Fibroblast of pulmonary artery (primary cell): ENCODE measurements around the gene KRT13.

Source experiments
- DNase-seq: peaks from one replicate; pipeline ENCODE4 v3.0.0-alpha.2; 2010; ENCODE audit warnings: low read depth
- H3K4me3 ChIP-seq: replicated peaks from 2 replicates; pipeline ENCODE4 v1.5.1; 2011; ENCODE audit warnings: low read depth, mild to moderate bottlenecking, control low read depth, low read length, moderate library complexity
- TF ChIP-seq, protein P1 (sequence below): IDR thresholded peaks from 2 replicates; pipeline ENCODE4 v1.5.1; 2011; ENCODE audit warnings: mild to moderate bottlenecking, control low read depth, low read length, inconsistent platforms; ENCODE audit errors: missing control alignments

Gene KRT13

DNA sequence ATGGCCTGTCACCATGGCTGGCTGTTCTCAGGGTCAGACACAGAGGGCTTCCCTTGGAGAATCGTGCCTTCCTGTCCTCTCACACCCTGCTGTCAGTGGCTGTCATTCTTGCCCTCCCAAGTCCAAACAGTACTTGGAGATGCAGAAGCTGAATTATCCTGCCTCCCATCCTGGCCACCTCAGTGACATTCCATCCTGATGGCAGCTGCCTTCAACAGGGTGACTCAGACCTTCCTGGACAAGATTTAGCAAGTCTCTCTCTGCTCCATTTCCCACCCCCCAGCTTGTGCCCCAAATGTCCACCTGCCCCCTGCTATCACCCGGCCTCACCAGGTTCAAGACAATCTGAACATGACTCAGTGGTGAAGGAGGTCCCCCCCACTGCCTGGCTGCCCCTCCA is 10.9 kb downstream of the KRT13 start:
- TF ChIP-seq, protein P1, sequence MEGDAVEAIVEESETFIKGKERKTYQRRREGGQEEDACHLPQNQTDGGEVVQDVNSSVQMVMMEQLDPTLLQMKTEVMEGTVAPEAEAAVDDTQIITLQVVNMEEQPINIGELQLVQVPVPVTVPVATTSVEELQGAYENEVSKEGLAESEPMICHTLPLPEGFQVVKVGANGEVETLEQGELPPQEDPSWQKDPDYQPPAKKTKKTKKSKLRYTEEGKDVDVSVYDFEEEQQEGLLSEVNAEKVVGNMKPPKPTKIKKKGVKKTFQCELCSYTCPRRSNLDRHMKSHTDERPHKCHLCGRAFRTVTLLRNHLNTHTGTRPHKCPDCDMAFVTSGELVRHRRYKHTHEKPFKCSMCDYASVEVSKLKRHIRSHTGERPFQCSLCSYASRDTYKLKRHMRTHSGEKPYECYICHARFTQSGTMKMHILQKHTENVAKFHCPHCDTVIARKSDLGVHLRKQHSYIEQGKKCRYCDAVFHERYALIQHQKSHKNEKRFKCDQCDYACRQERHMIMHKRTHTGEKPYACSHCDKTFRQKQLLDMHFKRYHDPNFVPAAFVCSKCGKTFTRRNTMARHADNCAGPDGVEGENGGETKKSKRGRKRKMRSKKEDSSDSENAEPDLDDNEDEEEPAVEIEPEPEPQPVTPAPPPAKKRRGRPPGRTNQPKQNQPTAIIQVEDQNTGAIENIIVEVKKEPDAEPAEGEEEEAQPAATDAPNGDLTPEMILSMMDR: no peak
- H3K4me3 ChIP-seq: no peak overlapping the region
- peak; percentile 16 for DNase-seq

DNA sequence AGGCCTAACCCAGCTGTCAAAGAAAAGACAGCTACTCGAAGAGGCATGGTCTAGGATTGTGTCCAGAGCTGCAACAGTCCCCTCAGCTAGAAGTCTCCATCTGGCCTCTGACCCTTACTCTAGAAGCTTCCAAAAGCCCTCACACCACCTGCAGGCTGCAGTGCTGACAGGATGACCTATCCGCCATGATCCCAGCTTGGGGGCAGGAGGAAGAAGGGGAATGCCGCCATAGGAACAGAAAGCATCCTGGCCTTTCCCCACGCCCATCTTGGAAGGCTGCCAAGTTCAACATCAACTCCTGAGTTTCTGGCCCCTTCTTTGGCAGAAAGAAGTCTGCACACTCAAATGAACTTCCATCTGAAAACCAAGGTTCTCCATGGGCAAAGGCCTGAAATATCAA is 12.6 kb downstream of the KRT13 start:
- TF ChIP-seq, protein P1: no peak
- peak; percentile 70 for DNase-seq
- no peak overlapping the region for H3K4me3 ChIP-seq

DNA sequence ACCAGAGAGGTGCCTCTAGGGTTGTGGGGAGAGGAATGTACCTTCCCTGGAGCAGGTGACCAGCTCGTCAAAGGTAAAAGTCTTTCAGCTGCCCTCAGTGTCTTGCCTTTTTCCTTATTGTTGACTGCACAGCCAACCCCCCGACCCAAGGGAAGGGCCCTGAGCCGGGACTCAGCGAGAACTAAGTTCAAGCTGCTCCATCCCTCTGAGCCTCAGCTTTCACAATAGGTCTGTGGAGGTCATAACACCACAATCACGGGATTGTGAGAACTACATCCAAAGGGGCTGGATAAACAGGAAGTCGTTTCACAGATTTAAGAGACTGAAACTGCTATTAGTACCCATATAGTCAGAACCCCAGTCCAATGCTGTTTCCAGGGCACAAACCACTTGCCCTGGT is 13.1 kb downstream of the KRT13 start:
- H3K4me3 ChIP-seq: no peak overlapping the region
- DNase-seq: peak; percentile 37
- TF ChIP-seq, protein P1: no peak

DNA sequence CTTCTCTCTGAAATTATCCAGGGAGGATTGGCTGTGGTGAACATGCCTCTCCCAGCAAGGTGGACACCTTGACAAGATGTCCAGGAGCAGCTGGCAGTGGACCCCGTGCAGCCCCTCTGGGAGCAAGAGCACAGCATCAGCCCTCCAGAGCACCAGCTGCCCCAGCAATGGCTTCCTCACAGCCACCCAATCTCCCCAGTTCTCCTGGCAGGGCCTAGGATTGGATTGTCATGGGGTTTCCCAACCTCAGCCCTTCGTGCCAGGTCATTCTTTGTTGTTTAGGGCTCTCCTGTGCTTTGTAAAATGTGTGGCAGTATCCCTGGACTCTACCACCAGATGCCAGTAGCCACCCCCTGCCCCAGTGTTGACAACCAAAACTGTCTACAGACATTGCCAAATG is 13.9 kb downstream of the KRT13 start:
- H3K4me3 ChIP-seq: no peak overlapping the region
- no peak for DNase-seq
- TF ChIP-seq, protein P1: no peak

DNA sequence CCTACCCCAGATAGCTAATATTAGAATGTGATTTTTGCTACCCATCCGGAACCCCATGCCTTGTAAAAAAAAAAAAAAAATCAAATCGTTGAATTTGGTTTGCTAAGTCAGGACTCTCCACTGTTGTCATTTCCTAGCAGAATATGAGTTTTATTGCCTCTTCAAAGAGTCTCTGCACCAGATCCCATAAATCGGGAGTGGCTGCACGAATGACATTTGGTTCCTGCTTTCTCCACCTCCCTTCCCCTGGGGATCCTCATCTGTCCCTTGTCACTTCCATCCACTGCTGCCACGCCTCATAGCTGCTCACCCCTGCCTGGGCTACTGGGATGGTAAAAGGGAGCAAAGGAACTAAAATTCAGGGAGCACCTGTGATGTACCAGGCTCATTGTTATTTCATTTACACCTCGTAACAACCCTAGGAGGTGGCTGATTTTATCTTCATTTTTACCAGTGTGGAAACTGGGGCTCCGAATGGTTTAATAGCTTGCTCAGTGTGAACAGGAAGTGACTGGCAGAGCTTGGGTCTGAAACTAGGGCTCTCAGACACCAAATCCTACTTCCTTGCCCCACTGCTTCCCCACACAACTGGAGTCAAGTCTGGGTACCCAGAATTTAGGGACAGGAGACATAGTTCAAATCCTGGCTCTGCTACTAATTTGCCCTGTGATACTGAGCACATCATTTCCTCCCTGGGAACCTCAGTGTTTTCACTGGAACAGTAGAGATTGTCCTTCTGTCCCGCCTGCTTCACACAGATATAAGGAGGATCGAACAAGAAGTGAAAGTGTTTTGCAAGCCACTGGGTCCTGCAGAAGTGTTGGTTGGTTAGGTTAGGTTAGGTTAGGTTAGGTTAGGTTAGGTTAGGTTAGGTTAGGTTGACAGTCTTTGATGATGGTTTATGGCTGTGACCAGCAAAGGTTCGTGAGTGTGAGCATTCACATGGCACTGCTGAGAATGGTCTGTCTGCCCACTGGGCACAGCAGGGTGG is 15.1 kb downstream of the KRT13 start:
- no peak overlapping the region for H3K4me3 ChIP-seq
- DNase-seq: no peak

DNA sequence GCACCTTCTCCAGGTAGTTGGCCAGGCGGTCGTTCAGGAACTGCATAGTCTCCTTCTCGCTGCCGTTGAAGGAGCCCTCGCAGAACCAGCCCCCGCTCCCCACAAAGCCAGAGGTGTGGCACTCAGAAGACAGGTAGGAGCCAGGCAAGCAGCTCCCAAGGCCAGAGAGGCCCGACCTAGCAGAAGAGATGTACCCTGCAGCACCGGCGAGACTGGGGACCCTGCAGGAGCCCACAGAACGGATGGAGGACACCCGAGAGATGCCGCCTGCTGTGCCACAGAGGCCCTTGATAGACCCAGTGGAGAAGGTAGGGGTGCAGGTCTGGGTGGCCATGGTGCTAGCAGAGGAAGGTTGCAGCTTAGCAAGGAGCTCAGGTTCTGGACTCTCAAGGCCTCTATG is 15.9 kb downstream of the KRT13 start, which contains the start of gene KRT36:
TSS of gene KRT36 (minus strand) at position 380 of the 400 bp plus-strand sequence. CDS start at position 334, 46 bp downstream.
- TF ChIP-seq, protein P1: no peak
- H3K4me3 ChIP-seq: no peak within 1 kb of the TSS
- no peak for DNase-seq

More for the DNA sequence above, 15.1 kb downstream of the KRT13 start:
- TF ChIP-seq, protein P1: no peak
